ENCODE results near the gene CMTM2.
A peak's percentile ranks its signal among the peaks of the same experiment; 100 is the strongest.

Gene CMTM2

GRCh38 chr16:66547101-66547989 is 31.9 kb upstream of the CMTM2 start:
- H3K4me3 ChIP-seq (replicated peaks in 1 of 2; ENCODE audit: low read depth in 2 of 2, low read length in 2 of 2), result no peak overlapping the region
- no peak for DNase-seq (ENCODE audit: low read depth in 2 of 2)
- TF ChIP-seq CTCF (IDR thresholded peaks at IDR 0.05; ENCODE audit: low read depth, low read length), result no peak

- no peak for TF ChIP-seq CTCF (IDR thresholded peaks at IDR 0.05; ENCODE audit: low read depth, low read length)
- DNase-seq (ENCODE audit: low read depth in 2 of 2), result no peak
- no peak overlapping the region for H3K4me3 ChIP-seq (replicated peaks in 1 of 2; ENCODE audit: low read depth in 2 of 2, low read length in 2 of 2)
These were observed 31.2 kb upstream of the CMTM2 start for GRCh38 chr16:66548068-66548467.

- peak overlapping the region; percentile 63 to 71 for H3K4me3 ChIP-seq (replicated peaks in 1 of 2; ENCODE audit: low read depth in 2 of 2, low read length in 2 of 2)
- DNase-seq (ENCODE audit: low read depth in 2 of 2), result no peak
- no peak for TF ChIP-seq CTCF (IDR thresholded peaks at IDR 0.05; ENCODE audit: low read depth, low read length)
These were observed 30.4 kb upstream of the CMTM2 start for GRCh38 chr16:66548868-66549267.

- no peak for TF ChIP-seq CTCF (IDR thresholded peaks at IDR 0.05; ENCODE audit: low read depth, low read length)
- H3K4me3 ChIP-seq (replicated peaks in 1 of 2; ENCODE audit: low read depth in 2 of 2, low read length in 2 of 2), result peak within 1 kb of the TSS; percentile 63 to 71
- DNase-seq (ENCODE audit: low read depth in 2 of 2), result peak; percentile 73 to 83
These were observed 29.8 kb upstream of the CMTM2 start, which contains the start of gene TK2 for GRCh38 chr16:66549284-66550131. Gene TK2, minus strand, starts transcription at chr16:66550122. Its CDS starts 61 bp downstream, at chr16:66550061.

GRCh38 chr16:66551348-66551759 is 27.9 kb upstream of the CMTM2 start:
- DNase-seq (ENCODE audit: low read depth in 2 of 2), result peak in 1 of 2 donors; percentile 18
- no peak overlapping the region for H3K4me3 ChIP-seq (replicated peaks in 1 of 2; ENCODE audit: low read depth in 2 of 2, low read length in 2 of 2)
- peak; percentile 30 for TF ChIP-seq CTCF (IDR thresholded peaks at IDR 0.05; ENCODE audit: low read depth, low read length)

GRCh38 chr16:66551788-66552285 is 27.4 kb upstream of the CMTM2 start:
- DNase-seq (ENCODE audit: low read depth in 2 of 2), result no peak
- TF ChIP-seq CTCF (IDR thresholded peaks at IDR 0.05; ENCODE audit: low read depth, low read length), result no peak
- H3K4me3 ChIP-seq (replicated peaks in 1 of 2; ENCODE audit: low read depth in 2 of 2, low read length in 2 of 2), result peak overlapping the region; percentile 79 to 83

Measured in cardiac fibroblast (primary cell).